ENCODE measurements around the gene RPTN.
A peak's percentile ranks its signal among the peaks of the same experiment; 100 is the strongest.
"Not testable (repeated sequence)": the region's sequence is repeated elsewhere in the genome, so short reads cannot be mapped to it uniquely, and the experiment has no call there.

RPTN gene

DNA sequence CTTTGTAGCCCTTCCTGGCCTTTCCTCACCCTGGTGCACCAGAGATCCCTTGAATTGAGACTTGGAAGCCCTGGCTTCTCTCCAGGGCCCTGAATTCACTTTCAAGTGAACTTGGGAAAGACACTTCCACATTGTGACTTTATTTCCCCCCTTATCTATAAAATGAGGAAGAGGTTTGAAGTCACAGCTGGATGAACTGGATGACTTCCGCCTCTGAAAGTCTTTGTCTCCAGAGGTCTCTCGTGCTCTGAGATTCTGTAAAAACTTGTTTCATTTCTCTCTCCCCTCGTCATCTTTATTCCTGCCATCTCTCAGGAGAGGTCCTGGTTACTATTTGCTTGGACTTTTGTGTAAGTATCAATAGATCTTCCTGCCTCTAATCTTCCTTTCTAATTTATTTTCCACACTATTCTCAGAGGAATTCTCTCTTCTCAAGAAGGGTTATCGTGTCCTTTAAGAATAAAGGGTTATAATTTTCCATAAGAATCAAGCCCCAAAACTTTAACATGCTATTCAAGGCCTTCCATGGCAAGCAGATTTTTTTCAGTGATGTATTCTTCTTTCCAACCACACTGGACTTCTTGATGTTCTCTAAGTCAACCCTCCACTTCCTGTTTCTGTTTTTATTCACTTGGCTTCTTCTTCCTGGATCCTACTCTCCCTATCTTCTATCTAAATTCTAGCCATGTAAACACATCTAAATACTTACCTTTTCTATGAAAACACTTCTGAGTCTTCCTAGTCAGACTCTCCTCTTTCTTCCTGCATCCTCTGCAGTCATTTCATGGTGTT, 6.5 kb upstream of the RPTN start:
- DNase-seq = no peak

DNA sequence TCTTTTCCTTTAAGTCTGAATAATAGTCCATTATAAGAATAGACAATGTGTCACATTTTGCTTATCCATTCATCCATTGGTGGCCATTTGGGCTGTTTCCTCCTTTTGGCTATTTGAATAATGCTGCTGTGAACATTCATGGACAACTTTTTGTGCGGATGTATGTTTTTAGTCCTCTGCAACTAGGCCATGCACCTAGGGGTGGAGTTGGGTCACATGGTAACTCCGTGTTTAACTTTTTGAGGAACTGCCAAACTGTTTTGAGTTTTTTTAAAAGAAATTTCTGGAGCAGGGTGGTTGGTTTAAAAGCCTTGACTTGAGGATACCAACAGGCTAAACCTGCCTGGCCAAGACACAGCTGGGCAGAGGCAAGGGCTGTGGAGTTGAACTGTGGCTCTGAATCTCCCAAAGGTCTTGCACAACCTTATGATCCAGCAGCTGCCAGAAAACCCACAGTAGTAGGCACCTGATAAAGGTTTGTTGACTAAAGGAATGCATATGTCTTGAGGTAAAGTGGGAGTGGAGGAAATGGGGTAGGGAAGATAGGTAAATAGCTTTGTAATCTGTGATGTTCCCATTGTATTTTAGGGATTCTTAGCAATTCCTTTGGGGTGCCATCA, 5.6 kb upstream of the RPTN start:
- no peak for DNase-seq

DNA sequence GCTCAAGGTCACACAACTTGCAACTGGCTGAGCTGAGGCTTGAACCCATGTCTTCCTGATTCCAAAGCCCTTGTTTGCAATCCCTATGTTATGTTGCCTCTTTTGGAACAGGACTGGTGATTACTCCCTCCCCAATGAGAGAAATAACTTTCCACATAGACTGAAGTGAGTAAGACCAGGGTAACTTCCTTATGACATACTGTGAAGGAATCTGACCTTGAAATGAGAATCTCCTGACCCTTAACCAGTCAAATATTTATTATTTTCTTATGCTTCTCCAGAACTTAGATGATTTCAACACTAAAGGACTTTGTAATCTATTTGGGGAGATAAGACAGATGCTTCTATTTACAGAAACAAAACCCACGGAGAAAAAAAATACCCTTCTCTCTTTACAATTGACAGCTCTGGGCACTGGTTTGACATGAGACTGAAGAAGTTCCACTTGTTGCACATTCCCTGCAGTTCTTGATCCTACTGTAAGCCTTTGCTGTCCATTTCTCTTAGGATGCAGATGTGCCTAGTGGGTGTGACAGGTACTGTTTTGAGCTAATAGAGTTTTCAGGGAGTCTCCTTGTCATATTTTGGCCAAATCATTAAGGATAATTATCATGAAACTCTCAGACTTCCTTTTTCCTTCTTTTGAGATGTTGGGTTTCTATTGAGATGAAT, 3.9 kb upstream of the RPTN start:
- no peak for DNase-seq

DNA sequence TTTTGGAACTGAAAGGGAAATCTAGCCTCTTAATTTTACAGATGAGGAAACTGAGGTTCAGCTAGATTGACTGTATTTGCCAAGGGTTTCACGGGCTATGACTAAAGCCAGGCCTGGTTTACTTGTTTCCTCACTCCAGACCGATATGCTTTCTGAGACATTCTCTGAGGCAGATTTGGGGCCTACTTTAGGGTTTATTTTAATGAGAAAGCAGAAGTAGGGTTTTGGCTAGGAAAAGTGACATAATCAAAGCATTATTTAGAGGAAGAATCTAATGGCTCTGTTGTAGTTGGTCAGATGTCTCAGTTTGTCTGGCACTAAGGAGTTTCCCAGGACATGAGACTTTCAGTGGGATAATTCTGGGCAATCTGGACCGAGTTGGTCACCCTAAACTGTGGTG, 1.5 kb upstream of the RPTN start:
- no peak for DNase-seq

DNA sequence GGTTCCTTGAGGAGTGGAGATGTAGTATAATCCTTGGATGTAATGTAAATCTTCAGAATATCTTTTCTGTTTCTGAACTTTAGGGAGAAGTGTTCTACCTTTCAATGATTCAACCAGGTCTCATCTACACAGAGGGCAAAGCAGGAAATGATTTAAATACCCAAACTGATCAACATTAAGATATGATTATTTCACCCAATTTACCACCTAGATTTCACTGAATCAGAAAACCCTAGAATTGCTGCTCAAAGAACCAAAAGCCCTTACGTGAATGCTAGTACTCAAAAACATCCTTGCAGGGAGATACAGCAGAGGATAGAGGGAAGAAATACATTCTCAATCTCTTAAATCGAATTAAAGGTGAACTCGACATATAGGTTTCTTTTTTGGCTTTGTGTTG, 5.0 kb downstream of the RPTN start:
- no peak for DNase-seq

DNA sequence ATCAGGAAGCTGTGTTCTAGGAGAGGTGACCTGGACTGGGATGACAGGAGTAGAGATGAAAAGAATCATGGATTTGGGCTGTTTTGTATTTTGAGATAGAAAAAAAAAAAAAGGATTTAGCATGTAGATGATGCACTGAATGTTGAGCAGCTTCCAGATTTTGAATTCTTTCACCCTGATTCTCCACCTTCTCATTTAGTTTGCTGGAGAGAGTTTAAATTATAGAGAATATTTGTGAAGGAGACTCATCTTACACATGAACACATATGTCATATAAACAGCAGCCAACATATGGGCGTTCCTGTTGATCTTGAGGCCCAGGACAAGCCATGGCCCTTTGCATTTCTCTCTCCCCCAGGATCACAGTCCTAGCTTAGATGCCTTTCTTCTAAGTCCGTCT, 7.4 kb downstream of the RPTN start:
- DNase-seq = no peak

DNA sequence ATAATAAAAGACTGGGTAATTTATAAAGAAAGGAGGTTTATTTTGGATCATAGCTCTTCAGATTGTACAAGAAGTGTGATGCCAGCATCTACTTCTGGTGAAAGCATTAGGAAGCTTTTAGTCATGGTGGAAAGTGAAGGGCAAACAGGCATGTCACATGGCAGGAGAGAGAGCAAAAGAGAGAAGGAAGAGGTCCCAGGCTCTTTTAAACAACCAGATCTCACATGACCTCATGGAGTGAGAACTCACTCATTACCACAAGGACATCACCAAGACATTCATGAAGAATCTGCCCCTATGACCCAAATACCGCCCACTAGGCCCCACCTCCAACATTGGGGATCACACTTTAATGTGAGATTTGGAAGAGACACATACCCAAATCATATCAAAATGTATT, 10.0 kb downstream of the RPTN start:
- DNase-seq = no peak

DNA sequence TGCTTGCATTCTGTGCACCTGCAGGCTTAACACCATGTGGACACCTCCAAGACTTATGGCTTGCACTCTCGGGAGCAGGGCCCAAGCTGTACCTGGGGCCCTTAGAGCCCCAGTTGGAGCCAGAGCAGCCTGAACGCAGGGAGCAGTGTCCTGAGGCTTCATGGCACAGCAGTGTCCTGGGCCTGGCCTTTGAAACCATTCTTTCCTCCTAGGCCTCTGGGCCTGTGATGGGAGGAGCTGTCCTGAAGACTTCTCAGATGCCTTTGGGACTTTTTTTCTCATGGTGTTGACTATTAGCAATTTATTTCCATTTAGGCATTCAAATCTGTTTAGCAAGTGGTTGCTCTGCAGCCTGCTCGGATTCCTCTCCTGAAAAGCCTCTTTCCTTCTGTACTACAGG, 11.0 kb downstream of the RPTN start:
- no peak for DNase-seq

DNA sequence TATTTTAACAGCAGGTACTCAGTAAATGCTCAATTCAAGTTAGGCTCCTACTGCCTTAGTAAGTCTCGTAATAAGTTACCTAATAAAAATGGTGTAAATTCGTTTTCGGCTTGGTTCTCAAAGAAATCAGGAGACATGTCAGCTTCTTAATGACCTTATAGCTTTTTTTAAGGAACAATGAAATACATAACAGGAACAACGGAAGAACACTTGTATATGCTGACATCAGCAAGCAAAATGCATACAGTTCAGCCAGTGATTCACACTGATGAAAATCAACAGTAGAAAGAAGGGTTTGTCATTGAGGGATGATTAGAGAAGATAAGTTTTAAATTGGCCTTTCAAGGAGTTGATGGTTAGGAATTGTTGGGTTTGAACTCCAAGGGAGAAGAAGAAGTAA, 13.3 kb downstream of the RPTN start:
- no peak for DNase-seq

DNA sequence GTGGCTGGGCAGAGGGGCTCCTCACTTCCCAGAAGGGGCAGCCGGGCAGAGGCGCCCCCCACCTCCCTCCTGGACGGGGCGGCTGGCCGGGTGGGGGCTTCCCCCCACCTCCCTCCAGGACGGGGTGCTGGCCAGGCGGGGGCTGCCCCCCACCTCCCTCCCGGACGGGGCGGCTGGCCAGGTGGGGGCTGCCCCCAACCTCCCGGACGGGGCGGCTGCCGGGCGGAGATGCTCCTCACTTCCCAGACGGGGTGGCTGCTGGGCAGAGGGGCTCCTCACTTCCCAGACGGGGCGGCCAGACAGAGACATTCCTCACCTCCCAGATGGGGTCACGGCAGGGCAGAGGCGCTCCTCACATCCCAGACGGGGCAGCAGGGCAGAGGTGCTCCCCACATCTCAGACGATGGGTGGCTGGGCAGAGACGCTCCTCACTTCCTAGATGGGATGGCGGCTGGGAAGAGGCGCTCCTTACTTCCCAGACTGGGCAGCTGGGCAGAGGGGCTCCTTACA, 14.3 kb downstream of the RPTN start:
- not testable (repeated sequence) for DNase-seq

DNA sequence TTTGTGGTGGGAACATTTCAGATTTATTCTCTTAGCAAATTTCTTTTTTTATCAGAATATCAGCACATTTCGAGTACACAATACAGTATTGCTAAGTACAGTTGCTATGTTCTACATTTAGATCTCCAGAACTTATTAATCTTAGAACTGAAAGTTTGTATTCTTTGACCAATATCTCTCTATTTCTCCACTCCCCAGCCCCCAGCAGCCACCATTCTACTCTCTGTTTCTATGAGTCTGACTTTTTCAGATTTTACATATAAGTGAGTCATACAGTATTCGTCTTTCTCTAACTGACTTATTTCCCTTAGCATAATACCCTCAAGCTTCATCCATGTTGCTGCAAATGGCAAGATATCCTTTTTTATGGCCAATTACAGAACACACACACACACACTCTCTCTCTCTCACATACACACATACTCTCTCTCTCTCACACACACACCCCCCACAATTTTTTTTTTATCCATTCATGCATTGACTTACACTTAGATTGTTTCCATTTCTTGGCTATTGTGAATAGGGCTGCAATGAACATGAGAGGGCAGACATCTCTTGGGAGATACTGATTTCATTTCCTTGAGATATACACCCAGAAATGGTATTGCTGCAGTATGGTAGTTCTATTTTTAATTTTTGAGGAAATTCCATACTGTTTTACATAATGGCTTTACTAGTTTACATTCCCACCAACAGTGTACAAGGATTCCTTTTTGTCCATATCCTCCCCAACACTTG, 15.7 kb downstream of the RPTN start:
- peak; percentile 17 for DNase-seq

DNA sequence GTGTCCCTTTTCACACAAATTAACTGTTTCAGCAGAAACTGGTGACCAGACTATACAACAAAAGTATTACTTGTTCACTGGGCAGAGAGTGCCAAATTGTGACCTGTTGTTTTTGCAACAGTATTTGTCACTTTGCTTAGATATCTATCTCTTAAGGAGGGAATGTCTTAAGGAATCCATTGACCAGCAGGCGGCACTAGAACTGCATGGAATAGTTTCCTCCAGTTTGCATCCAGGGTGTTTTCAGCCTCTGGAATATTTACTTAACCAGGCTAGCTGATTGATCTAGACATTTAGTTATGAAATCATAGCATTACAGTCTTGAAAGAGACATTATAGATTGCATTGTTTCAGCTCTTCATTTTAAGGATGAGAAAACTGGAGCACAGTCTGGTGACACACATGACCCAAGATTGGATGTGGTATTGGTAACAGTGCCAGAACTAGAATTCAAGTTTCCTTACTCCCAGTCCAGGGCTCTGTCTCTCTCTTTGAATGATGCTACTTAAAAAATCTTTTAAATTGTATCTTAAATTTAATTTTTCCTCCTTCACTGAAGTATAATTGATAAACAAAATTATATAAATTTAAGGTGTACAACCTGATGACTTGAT, 16.9 kb downstream of the RPTN start:
- no peak for DNase-seq

DNA sequence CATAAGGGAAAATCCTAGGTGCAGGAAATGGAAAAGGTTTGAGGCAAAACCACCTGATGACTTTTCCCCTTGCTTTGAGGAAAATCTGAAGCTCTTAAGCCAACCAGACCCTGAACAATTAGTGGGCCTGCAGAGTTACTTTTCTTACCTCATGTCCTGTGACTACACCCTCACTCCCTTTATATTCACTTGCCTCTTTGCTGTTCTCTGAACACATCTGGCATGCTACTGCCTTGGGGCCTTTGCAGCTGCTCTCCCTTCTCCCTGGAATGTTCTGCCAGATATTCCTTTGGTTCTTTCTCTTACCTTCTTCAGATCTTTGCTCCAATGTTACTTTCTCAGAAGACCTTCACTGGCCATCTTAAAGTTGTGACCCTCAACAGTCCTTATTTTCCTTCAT, 21.8 kb downstream of the RPTN start:
- DNase-seq = no peak

DNA sequence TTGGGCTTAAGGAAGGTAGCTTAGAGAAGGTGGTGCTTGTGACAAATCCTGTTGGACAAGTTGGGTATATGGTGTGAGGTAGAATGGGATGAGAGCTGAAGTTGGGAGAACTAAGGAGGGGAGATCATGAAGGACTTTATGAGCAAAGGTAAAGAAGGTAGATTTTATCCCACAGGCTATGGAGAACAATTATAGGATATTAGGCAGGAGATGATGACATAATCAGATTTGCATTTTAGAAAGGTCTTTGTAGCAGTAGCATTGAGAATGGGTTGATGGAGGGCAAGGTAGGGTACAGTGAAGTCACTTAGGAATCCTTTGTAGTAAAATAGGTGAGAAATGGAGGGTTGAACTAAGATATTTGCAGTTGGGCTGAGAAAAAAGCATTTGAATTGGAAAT, 28.8 kb downstream of the RPTN start:
- no peak for DNase-seq

DNA sequence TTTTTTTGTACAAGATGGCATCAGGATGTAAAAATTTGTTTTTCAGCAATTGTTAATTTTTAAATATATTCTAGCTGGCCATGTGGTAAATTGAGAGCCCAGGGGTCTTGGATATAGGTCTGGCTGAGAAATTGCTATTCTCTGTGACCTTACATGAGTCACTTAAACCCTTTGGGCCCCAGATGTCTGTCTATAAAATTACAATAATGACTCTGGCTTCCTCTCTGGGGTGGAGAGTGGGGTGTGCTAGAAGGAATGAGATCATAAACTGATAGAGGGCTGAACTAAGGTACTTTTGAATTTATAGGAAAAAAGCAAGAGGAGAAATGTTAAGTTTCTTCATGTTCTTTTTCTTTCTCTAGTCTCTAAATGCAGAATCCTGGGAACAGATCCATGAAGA, 31.4 kb downstream of the RPTN start:
- DNase-seq = no peak

DNA sequence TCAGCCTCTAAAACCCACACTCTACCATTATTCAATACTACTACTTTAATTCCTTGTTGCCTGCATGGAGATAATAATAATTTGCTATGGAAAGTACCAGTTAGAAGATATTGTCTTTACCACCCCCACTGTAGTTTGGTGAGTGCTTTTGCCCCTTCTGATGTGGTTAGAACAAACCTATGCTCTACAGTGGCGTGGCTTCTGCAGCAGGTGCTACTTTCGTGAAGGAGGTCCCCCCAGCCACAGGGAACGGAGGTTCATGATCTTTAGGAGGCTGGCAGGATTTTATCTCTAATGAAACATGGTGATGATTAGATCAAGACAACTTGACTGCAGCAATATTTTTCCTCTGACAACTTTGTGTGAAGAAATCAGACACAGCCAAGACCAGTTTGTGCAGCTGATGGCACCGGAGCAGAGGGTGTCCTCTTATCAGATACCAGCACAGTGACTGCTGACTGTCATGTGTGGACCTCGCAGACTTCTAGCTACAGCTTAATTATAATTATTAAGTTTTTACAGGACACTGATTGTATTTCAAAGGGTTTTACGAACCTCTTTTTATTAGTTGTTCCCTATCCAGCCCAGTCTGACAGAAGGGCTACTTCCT, 33.1 kb downstream of the RPTN start:
- DNase-seq = no peak

DNA sequence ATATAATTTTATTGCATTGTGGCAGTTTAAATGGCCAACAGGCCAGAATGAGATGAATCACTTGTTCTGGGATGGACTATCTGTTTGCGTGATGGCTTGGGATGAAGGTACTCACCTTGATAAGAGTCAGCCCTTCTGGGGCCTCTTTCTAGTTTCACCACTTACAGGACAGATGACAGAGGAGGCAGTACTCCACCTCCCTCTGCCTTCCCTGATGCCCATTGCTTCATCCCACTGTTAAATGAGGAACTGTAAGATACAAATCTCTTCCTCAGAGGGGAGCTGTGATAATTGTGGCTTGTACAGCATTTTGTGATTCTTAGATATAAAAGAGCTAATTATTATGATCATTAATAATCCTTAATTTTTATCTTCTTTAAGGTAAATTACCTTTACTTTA, 40.1 kb downstream of the RPTN start:
- no peak for DNase-seq

DNA sequence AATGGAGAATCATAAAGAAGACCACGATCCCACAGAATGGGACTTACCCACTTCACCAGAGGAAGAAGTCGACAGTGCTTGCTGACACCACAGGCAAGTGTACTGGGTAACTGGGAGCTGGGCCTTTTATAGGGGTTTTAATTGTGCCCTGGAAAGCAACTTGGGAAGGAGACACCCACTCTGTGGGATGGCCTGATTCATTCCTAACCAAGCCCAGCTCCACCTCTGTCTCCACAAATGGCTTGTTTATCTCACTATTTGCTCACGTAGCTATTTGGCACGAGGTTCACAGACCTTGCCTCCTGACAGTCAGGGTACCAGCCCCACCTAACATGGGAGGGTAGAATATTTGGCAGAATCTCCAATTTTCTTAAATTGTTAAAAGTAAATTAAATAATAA, 43.7 kb downstream of the RPTN start, which contains the start of gene TCHH:
Gene TCHH (minus strand): TSS at position 101 of the 400 bp plus-strand sequence. CDS start 1,364 bp downstream, outside the sequence.
- no peak for DNase-seq

DNA sequence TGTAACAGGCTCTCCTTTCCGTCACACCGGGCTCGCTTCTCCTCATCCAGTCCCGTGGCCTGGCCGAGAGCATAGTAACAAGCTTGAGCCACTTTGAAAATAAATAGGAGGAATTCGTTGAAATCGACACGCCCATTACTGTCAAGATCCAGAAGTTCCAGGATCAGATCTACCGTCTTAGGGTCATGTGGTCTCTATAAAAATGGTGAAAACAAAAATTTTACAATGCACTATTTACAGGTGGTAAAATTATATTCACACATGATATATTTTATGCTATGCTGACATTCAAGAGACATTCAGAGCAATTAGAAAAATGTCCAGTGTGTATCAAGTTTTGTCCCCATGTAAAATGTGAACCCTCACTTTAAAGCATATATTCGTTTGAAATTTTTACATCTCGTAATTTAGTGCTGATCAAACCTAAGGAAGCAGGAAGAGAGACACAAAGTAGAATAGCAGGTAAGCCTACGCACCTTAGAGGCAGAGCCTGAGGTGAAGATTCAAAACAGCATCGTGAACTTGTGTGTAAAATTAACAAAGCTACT, 46.1 kb downstream of the RPTN start:
- DNase-seq = no peak

DNA sequence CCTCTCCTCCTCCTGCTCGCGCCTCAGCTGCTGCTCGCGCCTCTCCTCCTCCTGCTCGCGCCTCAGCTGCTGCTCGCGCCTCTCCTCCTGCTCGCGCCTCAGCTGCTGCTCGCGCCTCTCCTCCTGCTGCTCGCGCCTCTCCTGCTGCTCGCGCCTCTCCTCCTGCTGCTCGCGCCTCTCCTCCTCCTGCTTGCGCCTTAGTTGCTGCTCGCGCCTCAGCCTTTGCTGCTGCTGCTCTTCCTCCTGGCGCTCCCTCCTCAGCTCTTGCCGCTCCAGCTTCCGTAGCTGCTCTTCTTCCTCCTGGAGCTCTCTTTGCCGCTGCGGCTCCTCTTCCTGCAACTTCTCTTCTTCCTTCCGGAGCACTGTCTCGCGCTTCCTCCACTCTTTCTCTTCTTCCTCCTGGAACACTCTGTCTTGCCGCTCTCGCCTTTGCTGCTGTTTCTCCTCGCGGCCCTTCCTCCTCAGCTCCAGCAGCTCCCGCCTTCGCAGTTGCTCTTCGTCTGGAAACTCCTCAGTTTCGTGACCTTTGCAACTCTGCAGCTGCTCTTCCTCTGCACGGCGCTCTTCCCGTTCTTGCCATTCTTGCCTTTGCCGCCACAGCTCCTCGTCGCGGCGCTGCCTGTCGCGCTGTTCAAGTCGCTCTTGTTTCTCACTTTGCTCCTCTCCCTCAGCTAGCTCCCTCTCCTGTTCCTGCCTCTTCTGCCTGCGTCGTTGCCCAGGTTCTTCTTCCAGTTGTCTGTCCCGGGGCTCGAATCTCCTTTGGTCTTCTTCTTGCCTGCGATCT, 46.7 kb downstream of the RPTN start:
- DNase-seq = no peak

DNA sequence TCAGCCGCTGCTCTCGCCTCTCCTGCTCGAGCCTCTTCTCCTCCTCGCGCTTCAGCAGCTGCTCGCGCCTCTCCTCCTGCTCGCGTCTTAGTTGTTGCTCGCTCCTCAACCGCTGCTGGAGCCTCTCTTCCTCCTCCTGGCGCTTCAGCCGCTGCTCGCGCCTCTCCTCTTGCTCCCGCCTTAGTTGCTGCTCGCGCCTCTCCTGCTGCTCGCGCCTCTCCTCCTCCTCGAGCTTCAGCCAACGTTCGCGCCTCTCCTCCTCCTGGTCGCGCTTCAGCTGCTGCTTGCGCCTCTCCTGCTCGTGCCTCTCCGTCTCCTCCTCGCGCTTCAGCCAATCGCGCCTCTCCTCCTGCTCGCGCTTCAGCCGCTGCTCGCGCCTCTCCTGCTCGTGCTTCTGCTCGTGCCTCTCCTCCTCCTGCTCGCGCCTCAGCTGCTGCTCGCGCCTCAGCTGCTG, 47.5 kb downstream of the RPTN start:
- peak; percentile 8 for DNase-seq
